Right forelimb (tissue), 1 donor: ENCODE results near the gene PLPP7.
A peak's percentile ranks its signal among the peaks of the same experiment; 100 is the strongest.
"Not testable (repeated sequence)": the region's sequence is repeated elsewhere in the genome, so short reads cannot be mapped to it uniquely, and the experiment has no call there.

Experiments
- DNase-seq: peaks from one replicate; pipeline ENCODE4 v3.0.0-alpha.2; 2018

PLPP7 gene

DNA sequence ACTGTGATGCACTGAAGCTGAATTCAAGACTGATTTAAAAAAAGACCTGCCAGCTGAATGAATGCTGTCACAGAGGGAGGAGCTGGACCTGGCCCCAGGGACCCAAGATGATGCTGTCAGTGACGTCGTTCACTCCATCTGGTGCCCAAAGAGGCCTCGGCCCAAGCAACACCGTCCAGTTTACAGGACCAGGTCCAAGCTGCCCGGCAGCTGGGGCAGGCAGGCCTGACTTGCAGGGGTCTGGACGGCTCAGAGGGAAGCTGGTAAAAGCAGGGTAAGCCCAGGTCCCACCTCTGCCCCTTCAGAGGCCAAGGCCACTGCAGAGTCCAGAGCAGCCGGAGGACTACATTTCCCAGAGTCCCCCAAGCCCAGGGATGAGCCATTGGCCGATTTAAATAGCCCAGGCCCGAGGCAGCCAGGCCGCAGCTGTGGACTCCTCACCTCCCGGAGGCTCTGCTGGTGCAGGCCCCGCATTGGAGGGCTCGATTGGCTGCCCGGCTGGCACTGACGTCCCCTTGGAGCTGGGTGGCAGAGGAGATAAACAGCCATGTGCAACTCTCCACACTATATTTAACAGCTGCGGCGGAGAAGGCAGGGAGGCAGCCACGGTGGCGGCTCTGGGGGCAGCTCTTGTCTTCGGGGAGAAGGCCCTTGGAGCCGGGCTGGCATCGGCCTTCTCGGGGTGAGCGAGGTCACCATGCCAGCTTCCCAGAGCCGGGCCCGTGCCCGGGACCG is at the start of gene PLPP7:
Gene PLPP7 (plus strand): TSS at position 423 of the 735 bp plus-strand sequence. CDS start 275 bp downstream, at position 698.
- peak; percentile 80 for DNase-seq

DNA sequence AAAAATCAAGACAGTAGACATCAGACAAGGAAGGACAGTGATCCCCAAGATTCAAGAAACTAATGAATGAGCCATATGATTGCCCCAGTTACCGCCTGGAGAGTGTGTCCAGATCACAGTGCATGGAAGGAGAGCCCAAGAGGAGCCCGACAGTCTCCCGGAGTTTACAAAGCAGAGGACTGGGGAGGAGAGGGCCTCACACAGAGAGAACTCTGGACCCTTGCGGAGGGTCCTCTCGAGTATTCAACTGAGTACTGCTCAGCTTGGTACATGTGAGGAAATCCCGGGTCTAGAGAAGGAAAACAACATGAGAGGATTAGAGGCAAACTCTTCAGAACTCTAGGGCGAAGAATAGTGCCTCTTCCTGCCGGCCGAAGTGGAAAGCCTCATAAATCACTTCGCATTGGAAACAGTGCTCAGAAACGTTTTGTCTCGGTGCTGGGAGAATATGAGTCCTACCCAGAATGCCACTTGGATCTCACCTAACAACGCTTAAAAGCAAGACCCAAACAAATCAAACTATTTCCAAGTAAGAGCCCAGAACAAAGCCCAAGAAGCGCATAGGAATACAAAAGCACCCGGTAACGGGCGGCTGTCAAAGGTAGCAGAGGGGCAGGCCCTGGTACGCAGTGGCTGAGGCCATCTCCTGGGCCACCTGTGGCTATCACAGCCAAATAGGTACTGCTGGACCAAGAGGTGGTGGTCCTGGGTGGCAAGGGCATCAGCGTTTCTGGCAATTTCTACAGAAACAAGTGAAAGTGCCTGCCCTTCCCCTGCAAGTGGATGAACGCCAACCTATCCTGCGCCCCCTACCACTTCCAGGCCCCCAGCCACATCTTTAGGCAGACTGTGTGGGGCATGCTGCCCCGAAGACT is 49.2 kb upstream of the PLPP7 start:
- no peak for DNase-seq

DNA sequence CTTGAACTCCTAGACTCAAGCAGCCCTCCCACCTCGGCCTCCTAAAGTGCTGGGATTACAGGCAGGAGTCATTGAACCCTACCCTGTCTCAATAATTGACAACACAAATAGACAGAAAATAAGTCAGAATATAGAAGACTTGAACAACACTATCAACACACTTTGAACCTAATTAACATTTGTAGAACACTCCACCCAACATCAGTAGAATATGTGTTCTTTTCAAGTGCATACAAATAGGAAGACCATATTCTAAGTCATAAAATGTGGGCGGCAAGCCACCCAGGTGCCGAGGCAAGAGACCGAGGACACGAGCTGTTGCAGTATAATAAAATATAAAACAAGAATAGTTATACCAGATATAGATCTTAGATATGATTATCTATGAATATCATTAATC is 45.2 kb upstream of the PLPP7 start:
- DNase-seq: not testable (repeated sequence)

DNA sequence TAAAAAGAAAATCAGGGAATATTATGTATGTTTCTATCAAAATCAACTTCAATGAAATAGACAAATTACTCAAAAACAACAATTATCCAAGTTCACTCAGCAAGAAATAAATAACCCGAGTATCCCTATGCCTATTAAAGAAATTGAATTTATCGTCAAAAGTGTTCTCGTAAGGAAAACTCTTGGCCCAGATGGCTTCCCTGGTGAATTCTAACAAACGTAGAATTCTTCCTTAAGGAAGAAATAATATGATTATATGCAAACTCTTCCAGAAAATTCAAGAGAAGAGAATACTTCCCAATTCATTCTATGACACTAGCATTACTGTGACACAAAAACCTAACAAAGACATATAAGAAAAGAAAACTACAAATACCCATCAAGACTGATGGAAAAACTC is 42.9 kb upstream of the PLPP7 start:
- no peak for DNase-seq

DNA sequence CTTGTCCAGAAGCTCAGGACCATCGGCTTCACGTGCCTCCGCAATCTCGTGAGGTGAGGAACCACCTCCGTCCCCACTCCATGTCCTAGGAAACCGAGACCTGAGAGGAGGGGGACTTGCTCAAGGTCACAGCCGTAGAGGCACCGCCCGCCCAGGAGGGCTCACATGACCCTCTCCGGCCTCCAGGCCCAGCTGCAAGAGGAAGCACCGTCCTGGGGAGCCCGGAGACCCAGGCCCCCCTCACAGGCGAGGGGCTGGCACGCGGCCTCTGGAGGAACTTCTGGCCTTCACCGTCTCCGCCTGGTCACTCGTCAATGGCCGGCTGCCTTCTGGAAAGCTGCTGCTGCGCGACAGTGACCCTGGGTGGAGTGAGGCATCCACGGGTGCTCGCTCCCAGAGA is 37.4 kb upstream of the PLPP7 start:
- no peak for DNase-seq

DNA sequence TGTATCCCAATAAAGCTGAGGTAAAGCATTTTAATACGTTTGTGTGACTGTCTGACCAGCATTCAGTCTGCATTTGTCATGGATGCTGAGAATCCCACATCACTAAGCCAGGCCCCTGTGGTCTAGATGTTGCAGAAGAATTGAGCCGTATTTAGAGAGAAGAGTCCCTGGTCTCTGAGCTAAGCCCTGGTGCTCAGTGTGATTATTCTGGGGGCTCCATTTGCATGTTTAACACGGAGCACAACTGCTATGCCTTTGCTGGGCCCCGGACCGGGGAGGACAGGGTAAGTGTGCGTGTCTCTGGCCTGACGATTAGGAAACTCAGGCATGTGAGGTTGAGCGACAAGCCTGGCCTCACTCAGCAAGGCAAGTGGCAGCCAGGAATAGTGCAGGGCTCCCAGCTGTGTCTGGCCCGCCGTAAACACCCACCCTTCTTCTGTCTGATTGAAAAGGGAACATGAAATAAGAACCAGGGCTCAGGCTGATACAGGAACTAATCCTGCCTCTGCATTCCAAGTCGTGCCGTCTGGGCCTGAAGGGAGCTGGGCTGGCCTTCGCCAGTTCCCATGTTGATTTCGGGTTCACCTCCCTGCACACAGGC is 35.5 kb upstream of the PLPP7 start:
- DNase-seq: no peak

DNA sequence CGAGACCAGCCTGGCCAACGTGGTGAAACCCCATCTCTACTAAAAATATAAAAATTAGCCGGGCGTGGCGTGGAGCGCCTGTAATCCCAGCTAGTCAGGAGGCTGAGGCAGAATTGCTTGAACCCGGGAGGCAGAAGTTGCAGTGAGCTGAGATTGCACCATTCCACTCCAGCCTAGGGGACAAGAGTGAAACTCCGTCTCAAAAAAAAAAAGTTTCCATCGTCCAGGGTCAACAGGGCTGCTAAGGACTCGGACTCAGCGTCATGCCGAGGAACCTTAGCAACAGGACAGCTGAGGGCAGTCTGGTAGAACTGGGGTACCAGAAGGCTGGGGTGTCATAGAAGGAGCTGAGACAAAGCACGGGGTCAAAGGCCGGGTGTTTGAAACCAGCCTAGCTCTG is 34.9 kb upstream of the PLPP7 start:
- DNase-seq: no peak

DNA sequence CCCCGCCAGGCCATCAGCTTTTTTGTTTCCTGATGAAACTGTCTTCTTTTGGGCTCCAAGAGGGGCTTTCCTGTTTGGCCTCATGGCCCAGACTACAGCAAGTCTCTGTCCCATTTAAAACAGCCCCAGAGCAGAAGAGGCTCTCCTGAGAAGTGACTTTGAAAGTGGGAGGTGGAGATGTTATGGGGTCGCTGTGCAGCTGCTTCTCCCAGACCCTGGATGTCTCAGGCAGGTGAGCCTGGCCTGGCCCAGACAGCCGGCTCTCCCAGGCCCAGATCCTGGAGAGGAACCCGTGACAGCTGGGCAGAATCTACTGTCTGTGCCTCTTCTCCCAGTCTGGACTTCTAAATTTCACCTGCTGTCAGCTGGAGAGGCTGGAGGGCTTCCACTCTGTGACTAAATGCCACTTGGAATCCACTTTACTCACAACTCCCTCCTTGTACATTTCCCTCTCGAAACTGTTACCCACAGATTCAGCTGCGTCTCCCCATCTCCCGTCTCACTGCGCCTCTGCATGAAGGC is 33.8 kb upstream of the PLPP7 start:
- DNase-seq: no peak

DNA sequence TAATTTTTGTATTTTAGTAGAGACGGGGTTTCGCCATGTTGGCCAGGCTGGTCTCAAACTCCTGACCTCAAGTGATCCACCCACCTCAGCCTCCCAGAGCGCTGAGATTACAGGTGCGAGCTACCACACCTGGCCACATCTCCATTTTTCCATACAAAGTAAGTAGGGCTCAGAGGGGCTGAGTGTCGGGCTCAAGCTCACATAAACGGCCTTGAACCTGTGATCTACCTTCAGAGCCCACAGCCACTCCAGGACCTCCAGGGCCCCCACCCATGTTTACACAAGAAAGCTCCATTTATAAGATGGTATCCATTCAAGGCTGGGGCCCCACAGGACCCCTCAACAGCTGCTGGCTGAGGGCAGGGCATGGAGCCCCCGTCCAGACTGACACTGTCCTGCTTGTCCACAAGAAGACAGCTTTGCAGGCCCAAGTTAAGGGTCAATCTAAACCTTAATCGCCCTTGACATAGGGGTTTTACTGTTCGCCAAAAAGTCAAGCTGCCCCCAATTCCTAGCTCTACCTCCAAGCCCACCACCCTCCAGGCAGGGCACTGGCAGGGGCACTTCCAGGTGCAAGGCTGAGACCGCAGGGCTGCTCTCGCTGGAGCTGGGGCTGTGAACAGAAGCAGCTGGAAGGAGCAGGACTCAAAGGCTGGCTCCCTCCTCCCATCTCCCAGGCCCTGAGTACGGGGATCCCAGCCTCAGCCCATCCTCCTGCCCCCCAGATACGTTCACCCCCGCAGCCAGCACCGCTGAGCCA is 32.1 kb upstream of the PLPP7 start:
- DNase-seq: no peak

DNA sequence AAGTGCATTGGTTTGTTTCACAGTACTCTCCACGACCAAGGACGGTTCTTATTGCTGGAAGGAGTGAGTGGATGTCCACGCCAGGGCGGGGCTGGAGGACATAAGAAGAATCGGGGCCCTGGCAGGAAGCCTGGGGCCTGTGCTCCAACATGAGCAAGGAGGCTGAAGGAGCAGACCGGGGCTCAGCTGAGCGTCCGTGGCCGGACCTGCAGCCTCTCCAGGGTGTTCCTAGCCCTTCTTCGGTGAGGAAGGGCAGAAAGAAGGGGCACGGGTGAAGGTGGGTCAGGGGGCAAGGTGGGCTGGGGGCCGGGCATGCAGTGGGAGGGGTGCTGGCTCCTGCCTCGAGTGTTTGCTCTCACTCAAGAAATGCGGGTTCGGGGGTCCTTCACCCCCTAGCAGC is 31.3 kb upstream of the PLPP7 start:
- no peak for DNase-seq

DNA sequence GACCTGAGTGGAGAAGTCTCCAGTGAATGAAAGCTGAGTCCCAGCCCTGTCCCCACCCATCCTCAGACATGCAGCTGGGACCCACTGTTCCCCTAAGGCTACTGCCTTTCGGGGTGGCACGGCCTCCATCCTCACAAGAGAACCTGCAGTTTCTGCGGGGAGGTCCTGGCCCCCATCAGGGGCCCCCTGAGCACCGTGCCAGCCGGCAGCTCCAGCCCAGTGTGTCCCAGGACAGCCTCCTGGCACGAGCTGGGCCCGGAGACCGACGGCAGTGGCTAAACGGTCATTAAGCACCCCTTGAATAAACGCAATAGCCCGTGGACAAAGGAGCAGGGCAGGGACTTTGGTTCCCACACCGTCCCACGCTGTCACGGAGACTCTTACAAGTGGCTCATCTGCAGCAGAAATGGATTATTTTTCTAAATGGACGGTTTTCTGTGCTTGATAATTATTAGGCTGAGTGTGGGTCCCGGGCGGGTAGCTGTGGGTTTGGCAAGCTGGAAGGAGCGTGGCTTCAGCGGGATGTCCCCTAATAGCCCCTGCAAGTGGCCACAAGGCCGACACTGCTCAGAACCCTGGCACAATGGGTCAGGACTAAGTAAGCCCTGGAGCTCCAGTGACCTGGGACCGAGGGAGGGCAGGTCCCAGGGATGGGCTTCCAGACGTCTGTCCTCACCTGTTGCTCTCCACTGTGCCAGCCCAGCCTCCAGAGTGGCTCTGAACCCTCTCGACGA is 30.7 kb upstream of the PLPP7 start:
- no peak for DNase-seq

DNA sequence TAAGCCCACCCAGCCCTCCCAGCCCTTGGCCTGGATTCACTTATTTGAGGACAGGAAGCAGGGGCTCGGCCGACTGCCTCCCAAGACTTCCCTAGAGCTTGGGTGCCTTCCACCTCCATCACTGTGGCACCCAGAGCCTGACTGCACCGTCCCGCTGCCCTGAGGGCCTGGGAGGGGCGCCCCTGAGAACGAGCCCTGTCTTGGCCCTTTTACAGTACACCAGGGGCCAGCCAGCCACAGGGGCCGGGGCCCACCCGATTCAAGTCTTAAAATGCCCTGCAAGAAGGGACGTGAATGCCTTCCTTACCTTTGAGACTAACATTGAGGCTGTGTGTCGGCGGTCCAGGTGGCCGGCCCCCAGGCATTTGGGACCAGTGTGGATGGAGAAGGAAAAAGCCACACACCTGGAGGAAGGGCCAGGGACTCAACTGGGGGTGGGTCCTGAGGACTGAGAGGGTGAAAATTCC is 30.1 kb upstream of the PLPP7 start:
- no peak for DNase-seq

DNA sequence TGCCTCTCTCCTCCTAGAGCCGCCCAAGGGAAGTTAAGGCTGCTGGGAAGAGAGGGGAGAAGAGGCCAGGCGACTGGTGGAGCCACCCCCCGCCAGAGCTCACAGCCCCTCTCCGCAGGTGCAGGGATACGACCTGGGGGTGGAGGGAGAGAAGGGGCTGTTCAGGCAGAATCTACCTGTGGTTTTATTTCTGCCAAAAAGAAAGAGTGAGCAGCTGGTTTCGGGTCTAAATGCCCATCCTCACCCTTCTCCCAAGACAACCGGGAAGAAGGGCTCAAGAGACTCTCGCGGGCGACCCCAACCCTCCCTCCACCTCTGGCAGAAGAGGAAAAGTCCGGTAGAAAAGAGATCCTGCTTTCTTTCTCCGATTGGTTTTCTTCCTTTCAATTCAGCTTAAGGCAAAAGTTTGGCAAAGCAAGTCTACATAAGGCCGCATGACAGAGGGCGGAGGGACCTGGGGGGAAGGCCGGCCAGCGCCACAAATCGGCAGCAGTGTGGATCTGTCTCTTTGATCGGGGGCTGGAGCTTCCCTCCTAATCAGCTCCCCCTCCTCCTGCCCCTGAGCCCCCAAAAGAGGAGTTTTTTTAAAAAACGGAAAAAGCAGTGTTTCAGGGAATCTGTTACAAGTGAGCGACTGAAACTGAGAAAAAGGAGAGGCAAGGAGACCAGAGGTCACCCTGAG is 29.5 kb upstream of the PLPP7 start:
- DNase-seq: no peak

DNA sequence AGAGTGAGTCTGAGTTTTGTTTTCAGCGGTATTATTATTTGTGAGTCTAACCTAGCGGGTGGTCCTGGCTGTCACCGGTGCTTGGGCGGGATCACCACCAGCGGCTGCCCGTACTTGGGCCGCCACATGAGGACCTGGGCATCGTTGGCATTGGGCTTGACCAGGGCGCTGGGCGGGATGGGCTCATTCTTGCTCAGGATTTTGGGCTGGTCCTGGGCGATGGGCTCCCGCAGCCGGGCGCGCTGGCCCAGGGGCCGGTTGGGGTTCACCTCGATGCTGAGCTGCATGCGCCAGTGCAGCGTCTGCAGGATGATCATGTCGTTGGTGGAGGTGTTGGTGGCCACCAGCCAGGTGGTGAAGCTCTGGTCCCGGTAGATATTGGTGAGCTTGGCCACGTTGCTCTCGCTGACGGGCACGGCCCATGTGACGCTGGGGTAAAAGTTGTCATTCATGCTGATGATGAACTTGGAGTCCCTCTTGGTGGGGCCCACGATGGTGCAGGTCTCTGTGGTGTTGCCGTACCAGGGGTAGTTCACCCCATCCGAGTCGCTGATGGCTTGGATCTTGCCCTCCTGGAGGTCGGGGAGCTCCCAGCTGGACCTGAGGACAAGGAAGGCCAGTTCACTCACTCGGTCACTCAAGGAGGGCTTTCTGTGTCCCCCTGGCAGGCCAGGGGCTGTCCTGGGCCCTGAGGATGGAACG is 28.6 kb upstream of the PLPP7 start:
- DNase-seq: no peak

DNA sequence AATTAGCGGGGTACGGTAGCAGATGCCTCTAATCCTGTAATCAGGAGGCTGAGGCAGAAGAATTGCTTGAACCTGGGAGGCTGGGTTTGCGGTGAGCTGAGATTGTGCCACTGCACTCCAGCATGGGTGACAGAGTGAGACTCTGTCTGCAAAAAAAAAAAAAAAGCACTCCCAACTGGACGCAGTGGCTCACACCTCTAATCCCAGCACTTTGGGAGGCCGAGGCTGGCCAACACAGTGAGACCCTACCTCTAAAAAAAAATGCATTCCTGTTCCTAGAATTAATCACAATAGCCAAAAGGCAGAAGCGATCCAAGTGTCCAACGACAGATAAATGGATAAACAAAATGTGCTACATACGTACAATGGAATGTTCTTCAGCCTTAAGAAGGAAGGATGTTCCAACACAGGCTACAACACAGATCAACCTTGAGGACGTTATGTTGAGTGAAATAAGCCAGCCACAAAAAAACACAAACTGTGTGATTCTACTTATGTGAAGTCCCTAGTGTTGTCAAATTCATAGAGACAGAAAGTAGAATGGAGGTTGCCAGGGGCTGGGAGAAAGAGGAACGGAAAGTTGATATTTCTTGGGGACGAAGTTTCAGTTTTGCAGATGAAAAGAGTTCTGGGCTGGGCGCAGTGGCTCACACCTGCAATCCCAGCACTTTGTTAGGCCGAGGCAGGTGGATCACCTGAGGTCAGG is 27.0 kb upstream of the PLPP7 start:
- DNase-seq: no peak

DNA sequence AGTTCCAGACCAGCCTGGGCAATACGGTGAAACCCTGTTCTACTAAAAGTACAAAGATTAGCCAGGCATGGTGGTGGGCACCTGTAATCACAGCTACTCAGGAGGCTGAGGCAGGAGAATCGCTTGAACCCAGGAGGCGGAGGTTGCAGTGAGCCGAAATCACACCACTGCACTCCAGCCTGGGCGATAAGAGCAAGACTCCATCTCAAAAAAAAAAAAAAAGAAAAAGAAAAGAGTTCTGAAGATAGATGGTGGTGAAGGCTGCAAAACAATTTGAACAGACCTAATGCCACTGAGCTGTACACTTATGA is 26.5 kb upstream of the PLPP7 start:
- not testable (repeated sequence) for DNase-seq

DNA sequence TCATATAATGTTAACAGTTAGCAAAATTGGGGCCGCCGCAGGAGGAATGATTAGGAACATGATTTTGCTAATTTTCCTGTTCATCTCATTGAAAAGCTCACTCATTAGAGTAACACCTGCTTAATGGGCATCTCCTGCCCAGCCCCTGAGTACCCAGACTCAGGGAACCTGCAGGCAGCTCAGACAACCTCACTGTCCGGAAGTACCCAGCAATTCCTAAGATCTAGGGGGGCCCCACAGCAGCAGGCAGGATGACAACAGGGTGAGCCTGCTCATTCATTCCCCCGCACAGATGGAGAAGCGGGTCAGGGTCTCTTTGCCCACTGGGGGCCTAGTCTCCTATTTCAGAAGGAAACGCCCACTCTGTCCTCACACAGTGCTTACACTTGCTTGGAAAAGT is 25.8 kb upstream of the PLPP7 start:
- no peak for DNase-seq

DNA sequence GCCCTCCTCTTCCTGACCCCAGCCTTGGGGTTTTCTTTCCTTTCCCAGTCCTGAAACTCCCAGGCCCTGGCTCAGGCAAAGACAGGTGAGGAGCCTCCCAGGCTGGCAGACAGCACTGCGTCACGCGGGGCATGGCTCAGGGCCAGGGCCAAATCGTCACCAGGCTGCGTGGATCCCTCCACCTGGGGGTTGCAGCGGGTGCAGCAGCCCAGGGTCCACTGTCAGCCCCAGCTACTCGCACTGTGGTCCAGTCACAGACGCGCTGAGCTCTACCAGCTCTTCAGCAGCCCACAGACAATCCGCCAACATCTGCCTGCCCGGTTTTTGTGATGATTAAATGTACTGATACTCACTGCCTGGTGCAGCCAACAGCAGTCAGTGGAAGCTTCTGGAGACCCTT is 25.3 kb upstream of the PLPP7 start:
- DNase-seq: no peak

DNA sequence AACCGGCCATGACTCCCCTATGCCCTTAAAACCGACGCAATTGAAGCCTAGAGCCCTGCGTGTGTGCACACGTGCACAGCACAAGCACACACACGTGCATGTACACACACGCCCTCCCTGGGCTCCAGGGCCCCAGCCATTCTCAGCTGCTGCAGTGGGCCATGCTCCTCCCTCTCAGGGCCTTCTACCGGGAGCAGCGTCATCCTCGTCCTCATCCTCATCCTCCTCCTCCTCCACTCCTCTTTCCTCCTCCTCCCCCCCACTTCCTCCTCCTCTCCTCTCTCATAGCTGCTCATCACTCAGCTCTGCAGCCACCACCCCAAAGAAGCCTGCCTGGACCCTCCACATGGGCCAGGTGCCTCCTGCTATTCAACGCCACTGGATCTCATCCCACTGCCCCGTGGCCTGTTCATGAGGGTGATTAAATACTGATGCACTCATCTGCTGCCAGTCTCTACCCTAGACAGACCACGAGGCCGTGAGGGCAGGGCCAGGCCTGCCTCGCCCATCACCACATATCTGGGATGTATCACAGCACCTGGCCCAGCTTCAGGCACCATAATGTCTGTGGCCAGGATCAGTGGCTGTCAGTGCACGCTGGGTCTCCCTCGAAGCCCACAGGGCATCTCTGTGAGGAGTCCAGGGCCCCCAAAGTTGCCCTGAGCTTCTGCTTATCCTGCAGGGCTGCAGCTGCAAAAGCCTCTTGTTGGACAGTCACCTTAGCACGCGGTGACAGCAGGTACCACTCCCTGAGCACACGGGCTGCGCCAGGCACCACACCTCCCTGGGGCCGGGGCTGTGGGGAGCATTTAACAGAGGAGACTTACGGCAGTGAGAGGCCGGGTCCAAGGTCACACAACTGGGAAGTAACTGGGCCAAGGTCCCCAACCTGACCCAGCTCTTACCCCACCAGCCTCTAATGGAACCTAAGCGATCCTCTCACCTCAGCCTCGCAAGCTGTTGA is 23.0 kb upstream of the PLPP7 start:
- no peak for DNase-seq
